GM18867 (cell line): ENCODE data around the gene SOWAHA.
A peak's percentile ranks its signal among the peaks of the same experiment; 100 is the strongest.
"Not testable (repeated sequence)": the region's sequence is repeated elsewhere in the genome, so short reads cannot be mapped to it uniquely, and the experiment has no call there.

Experiments used
- ATAC-seq: cut with Tn5 transposase; IDR thresholded peaks from one replicate; pipeline ENCODE4 v1.9.1; 2021; ENCODE audit warnings: mild to moderate bottlenecking, moderate library complexity; ENCODE audit not compliant: unreplicated experiment

The SOWAHA gene

DNA sequence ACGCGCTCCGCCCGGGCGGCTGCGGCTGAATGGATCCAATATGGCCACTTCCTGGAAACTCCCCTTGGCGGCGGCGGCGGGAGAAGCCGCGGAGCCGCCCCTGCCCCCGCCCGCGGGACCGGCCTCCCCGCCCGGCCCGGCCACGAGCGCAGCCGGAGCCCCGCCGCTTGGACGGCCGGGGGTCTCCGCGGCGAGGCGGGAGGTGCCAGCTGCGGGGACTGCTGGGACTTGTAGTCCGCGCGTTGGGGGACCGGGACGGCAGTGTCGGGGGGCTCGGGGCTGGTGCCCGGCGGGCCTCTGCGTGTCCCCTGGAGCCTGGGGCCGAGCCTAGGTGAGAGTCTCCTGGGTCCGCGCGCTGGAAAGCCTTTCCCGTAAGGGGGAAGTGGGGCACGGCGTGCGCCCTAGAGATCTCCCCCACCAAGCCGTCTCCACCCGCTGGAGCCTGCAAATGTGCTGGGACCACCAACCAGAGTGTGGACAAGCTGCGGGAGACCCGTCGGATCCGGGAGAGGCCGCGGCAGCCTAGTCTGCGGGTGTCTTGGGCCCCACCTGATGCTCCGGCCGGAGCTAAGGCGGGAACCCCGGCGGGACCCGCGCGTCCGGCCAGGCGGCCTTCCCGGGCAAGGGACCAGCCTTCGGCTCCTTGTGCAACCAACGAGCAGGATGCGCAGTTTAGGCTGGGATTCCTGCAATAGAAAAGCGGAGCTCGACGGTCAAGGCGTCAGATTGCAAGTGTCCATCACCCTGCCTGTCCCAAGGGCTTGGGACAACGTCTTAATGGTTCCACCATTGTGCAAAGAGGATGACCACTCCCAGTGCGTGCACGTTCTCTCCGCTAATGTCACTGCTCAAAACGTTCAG is 35.7 kb upstream of the SOWAHA start, which contains the start of gene SEPTIN8:
Gene SEPTIN8, minus strand, starts transcription at position 31 of the 861 bp plus-strand sequence. CDS start 102 bp downstream, outside the sequence.
- ATAC-seq: peak; percentile 60

- ATAC-seq: no peak
Observed at GRCh38 chr5:132778129-132778528, 35.0 kb upstream of the SOWAHA start.

GRCh38 chr5:132778856-132779255 is 34.2 kb upstream of the SOWAHA start:
- no peak for ATAC-seq

DNA sequence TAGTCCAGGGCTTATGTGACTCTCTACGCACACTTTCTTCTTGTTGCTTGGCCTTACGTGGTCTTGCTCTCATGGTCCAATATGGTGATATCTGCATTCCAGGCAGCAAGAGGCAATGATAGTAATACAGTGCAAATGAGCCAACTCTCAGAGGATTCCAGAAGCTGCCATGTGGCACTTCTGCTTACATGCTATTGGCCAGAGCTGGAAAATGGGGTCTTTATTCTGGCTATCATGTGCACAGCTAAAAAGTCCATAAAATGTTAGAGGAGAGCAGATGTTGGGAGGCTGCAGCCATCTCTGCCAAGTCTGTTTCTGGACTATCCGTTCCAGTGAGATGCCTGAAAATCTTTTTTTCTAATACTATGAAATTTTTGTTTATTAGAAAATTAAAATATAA is 33.1 kb upstream of the SOWAHA start:
- no peak for ATAC-seq

GRCh38 chr5:132780577-132780976 is 32.5 kb upstream of the SOWAHA start:
- no peak for ATAC-seq

- ATAC-seq: no peak
Observed at GRCh38 chr5:132781029-132781428, 32.1 kb upstream of the SOWAHA start.

- ATAC-seq: no peak
Observed at GRCh38 chr5:132782101-132782500, 31.0 kb upstream of the SOWAHA start.

GRCh38 chr5:132785365-132785764 is 27.7 kb upstream of the SOWAHA start:
- no peak for ATAC-seq

DNA sequence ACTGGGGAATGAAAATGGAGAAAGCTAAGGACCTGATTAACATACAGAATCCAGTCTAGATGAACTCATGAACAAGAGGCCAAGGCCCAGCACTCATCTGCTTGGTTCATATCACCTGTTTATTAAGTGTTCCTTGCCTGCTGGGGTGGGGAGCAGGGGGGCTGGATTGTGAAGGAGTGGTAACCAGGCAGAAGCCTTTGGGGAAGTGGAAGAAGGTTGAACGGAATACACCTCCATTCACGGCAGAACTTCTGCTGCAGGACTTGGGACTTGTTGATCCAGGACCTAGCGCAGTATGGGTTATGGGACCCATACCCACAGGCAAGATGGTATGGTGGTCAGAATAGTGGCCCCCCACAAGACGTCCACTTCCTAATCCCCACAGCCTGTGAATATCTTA is 27.2 kb upstream of the SOWAHA start:
- no peak for ATAC-seq

DNA sequence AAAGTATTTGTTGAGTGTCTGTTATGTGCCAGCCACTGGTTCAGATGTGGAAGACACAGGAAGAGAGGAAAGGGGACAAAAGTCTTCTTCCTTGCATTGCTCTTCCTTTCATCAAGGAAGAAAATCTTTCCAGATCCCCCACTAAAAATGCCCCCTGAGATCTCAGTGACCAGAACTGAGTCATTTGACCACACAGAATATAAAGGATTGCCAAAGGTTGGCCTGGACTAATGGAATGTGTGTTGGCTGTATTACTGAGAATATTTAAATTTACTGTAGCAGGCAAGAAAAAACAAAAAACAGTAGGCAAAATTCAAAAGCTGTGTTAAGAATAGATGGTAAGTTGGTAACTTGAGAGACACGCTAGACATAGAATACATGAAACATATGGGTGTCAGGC is 26.0 kb upstream of the SOWAHA start:
- no peak for ATAC-seq

GRCh38 chr5:132788508-132788907 is 24.6 kb upstream of the SOWAHA start:
- ATAC-seq: no peak

- no peak for ATAC-seq
Observed at GRCh38 chr5:132788990-132789886, 23.9 kb upstream of the SOWAHA start.

DNA sequence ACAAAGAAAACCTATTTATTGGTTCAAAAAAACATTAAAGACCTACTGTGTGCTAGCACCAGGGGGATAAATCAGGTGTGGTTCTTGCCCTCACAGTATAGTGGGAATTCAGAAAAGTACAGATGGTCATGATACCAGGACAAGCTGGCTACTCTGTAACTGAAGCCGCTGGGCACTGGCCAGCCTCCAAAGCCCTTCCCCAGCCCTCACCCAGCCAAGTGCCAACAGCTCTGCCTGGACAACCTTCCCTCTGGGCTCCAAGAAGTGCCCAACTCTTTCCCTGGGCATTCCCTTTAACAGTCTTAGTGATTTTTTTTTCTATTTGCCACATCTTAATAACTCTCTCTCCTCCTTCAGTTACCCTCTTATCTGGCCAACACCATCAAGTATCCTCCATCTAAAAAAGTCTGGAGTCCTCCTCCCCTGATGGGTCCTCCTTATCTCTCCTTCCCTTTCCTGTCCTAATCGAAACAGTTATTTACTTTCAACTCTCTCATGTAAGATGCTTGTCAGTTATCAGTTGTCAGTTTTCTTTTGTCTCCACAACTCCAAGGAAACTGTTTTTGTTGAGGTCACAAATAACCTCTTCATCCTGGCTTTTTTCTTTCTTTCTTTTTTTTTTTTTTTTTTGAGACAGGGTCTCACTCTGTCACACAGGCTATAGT is 22.8 kb upstream of the SOWAHA start:
- ATAC-seq: no peak

DNA sequence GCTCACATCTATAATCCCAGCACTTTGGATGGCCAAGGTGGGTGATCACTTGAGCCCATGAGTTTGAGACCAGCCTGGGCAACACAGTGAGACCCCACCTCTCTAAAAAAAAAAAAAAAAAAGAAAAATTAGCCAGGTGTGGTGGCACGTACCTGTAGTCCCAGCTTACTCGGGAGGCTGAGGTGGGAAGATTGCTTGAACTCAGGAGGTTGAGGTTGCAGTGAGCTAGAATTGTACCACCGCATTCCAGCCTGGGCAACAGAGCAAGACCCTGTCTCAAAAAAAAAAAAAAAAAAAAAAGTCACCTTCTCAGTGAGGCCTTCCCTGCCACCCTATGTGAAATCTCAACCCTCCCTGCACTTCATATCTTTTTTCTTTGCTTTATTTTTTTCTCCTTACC is 22.1 kb upstream of the SOWAHA start:
- ATAC-seq: no peak

DNA sequence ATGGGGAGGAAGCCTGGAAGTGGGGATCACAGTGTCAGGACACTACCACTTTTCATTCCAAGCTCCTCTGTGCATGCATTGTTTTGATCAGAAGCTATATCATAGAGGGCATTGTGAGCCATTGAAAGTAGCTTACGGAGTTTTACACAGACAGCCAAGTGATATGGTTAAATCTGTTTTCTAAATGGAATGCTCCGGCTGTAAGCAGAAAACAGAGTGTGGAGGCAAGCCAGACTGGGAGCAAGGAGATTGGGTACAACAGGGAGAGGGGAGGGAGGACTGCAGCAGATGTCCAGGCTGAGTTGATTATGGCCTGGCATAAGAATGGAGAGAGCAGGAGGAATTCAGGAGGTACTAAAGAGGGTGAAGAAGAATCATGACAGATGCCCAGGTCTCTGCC is 15.5 kb upstream of the SOWAHA start:
- no peak for ATAC-seq

DNA sequence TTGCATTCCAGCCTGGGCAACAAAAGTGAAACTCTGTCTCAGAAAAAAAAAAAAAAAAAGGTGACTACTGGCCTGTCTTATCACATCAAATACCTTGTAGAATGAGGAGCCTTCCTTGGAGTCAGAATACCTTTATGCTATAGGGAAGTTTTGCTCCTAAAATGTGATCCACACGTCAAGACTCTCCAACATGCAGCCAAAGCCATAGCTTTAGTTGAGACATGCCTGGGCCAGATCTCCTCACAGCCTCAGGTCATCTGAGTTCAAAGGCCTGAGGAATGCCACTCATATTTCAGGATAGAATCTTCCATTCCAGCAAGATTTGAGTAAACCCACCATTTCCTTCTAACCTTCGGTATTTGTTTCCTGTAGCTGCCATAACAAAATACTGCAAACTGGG is 13.7 kb upstream of the SOWAHA start:
- no peak for ATAC-seq

DNA sequence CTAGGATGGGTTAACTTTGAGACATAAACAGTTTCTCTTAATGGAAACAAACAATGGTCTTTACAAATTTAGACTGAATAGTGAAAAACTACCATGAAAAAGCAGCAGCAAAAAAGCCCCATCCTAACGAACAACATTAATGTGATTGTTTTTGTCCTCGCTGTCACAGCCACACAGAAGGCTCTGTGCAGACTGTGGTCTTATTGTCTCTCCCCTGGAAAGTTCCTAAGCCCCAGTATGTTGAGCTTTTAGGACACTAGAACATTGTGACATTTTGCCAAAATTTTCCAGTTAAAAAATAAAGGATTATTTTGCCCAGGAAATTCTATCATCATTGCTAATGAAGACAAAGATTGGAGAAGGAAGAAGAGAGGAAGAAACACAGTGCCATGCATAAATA is 12.6 kb upstream of the SOWAHA start:
- no peak for ATAC-seq

DNA sequence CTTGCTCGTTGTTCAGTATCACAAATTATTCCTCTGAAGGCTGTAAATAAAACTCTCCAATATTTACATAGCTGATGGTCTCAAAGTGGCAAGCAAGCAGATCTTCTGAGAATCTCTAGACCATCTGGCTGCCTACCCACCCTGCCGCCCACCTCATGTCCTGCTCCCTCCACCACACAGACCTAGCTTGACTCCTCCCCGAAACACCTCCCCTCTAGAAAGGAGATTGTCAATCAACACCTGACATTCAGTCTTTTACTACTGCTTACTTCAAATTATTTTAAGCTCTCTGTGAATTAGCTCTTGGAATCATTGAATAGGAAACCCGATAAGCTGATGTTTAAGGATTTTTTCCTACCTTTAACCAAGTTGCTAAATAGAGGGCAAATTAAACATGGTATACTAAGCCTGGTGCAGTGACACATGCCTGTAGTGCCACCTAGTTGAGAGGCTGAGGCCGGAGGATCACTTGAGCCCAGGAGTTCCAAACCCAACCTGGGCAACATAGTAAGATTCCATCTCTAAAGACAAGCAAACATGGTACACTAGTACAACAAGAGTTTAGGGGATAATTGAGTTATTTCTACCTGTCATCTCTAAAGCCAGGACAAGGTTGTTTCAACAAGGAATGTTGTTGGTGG is 10.9 kb upstream of the SOWAHA start:
- no peak for ATAC-seq

- not testable (repeated sequence) for ATAC-seq
Observed at GRCh38 chr5:132802685-132803066, 10.4 kb upstream of the SOWAHA start.

DNA sequence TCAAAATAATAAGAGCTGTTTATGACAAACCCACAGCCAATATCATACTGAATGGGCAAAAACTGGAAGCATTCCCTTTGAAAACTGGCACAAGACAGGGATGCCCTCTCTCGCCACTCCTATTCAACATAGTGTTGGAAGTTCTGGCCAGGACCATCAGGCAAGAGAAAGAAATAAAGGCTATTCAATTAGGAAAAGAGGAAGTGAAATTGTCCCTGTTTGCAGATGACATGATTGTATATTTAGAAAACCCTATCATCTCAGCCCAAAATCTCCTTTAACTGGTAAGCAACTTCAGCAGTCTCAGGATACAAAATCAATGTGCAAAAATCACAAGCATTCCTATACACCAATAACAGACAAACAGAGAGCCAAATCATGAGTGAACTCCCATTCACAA is 8.9 kb upstream of the SOWAHA start:
- ATAC-seq: not testable (repeated sequence)

DNA sequence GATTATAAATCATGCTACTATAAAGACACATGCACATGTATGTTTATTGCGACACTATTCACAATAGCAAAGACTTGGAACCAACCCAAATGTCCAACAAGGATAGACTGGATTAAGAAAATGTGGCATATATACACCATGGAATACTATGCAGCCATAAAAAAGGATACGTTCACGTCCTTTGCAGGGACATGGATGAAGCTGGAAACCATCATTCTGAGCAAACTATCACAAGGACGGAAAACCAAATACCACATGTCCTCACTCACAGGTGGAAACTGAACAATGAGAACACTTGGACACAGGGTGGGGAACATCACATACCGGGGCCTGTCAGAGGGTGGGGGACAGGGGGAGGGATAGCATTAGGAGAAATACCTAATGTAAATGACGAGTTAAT is 7.2 kb upstream of the SOWAHA start:
- not testable (repeated sequence) for ATAC-seq
